Astrocyte of the spinal cord (primary cell): ENCODE measurements around the gene C2CD2L.
A peak's percentile ranks its signal among the peaks of the same experiment; 100 is the strongest.
"Not testable (repeated sequence)": the region's sequence is repeated elsewhere in the genome, so short reads cannot be mapped to it uniquely, and the experiment has no call there.

ENCODE experiments used
- DNase-seq: peaks from one replicate; pipeline ENCODE4 v3.0.0; 2011; ENCODE audit warnings: low read depth, low spot score
- H3K4me3 ChIP-seq: 2 replicates; pipeline ENCODE4 v1.5.1; 2011; ENCODE audit warnings: low read depth, mild to moderate bottlenecking, low read length, moderate library complexity
- CTCF ChIP-seq: IDR thresholded peaks from 2 replicates; pipeline ENCODE4 v1.5.1; 2012; ENCODE audit warnings: low read depth, mild to moderate bottlenecking, low read length, inconsistent platforms
- in situ Hi-C: cut with HindIII; loops from 2 replicates; pipeline ENCODE4 v1.10.0; 2017; ENCODE audit warnings: low sequenced_read_pairs

Gene C2CD2L

GRCh38 chr11:119121008-119121810 is 14.1 kb downstream of the C2CD2L start, which contains the start of gene HINFP:
Gene HINFP (plus strand): TSS chr11:119121580. CDS start chr11:119126945, 5,365 bp downstream.
- H3K4me3 ChIP-seq: peak within 1 kb of the TSS; percentile 94
- peak; percentile 99 for DNase-seq
- TF ChIP-seq CTCF: no peak
- in situ Hi-C loops: no loop called here

- in situ Hi-C loops: no loop called here
- peak overlapping the region; percentile 94 for H3K4me3 ChIP-seq
- DNase-seq: no peak
- TF ChIP-seq CTCF: no peak
Observed at GRCh38 chr11:119121811-119122124, 14.6 kb downstream of the C2CD2L start.

- in situ Hi-C loops: no loop called here
- H3K4me3 ChIP-seq: no peak overlapping the region
- TF ChIP-seq CTCF: no peak
- no peak for DNase-seq
Observed at GRCh38 chr11:119125821-119126220, 18.7 kb downstream of the C2CD2L start.

GRCh38 chr11:119126675-119127268 is 19.6 kb downstream of the C2CD2L start:
- DNase-seq: no peak
- in situ Hi-C loops: no loop called here
- no peak for TF ChIP-seq CTCF
- H3K4me3 ChIP-seq: no peak overlapping the region

- DNase-seq: no peak
- no peak overlapping the region for H3K4me3 ChIP-seq
- TF ChIP-seq CTCF: no peak
- in situ Hi-C loops: no loop called here
Observed at GRCh38 chr11:119130662-119131061, 23.5 kb downstream of the C2CD2L start.

- no peak for DNase-seq
- peak; percentile 72 for TF ChIP-seq CTCF
- in situ Hi-C loops: no loop called here
- no peak overlapping the region for H3K4me3 ChIP-seq
Observed at GRCh38 chr11:119134389-119134978, 27.3 kb downstream of the C2CD2L start.

- DNase-seq, in situ Hi-C loops, H3K4me3 ChIP-seq: not testable (repeated sequence)
Observed at GRCh38 chr11:119139276-119139675, 32.1 kb downstream of the C2CD2L start.
